Keratinocyte (primary cell): Measurements from ENCODE around the gene HOPX. TPM values are rescaled to one million over a fixed set of nuclear protein-coding genes. Genes with fewer than 3 reads are reported as not detected.
A peak's percentile ranks its signal among the peaks of the same experiment; 100 is the strongest.

ENCODE experiments used
- DNase-seq: peaks from one replicate; pipeline ENCODE4 v3.0.0-alpha.2; 2011; ENCODE audit warnings: low read depth, missing footprints, low spot score
- FAIRE-seq: peaks from 2 replicates; lab custom pipeline; 2011; peaks lifted over from hg19 to GRCh38; lab: Jason Lieb, UNC
- H2AFZ ChIP-seq: 2 replicates; pipeline ENCODE4 v1.6.0; 2012; ENCODE audit warnings: low read length, control low read depth, inconsistent platforms; ENCODE audit not compliant: control insufficient read depth
- H3K27ac ChIP-seq: 2 replicates; pipeline ENCODE4 v1.5.1; 2011; ENCODE audit warnings: low read length; ENCODE audit not compliant: control insufficient read depth, insufficient read depth
- H3K27me3 ChIP-seq: 3 replicates; pipeline ENCODE4 v1.6.0; 2011; ENCODE audit warnings: low read length; ENCODE audit not compliant: control insufficient read depth, insufficient read depth; ENCODE audit errors: extremely low read depth
- H3K36me3 ChIP-seq, 2 experiments: 2 replicates in 1 of 2; 3 replicates in 1 of 2; pipeline ENCODE4 v1.5.1; 2011; ENCODE audit warnings: low read length in 2 of 2, mild to moderate bottlenecking in 1 of 2; ENCODE audit not compliant: control insufficient read depth in 2 of 2, insufficient read depth in 2 of 2; ENCODE audit errors: extremely low read depth in 1 of 2
- H3K4me1 ChIP-seq: 3 replicates; pipeline ENCODE4 v1.5.1; 2011; ENCODE audit warnings: low read length; ENCODE audit not compliant: control insufficient read depth, insufficient read depth; ENCODE audit errors: extremely low read depth
- H3K4me2 ChIP-seq: 3 replicates; pipeline ENCODE4 v1.6.0; 2011; ENCODE audit warnings: low read depth, low read length; ENCODE audit not compliant: control insufficient read depth, insufficient read depth; ENCODE audit errors: extremely low read depth
- H3K4me3 ChIP-seq, 3 experiments: fragments of 200-600 bp in 1 of 3; sonication (generic) in 1 of 3; 2 replicates in 2 of 3; 3 replicates in 1 of 3; pipeline ENCODE4 v1.5.1; 2011 to 2016; ENCODE audit warnings: low read length in 3 of 3, mild to moderate bottlenecking in 3 of 3, control low read depth in 2 of 3, inconsistent platforms in 1 of 3, low read depth in 1 of 3, mixed read lengths in 1 of 3, mixed run types in 1 of 3, moderate library complexity in 1 of 3; ENCODE audit not compliant: control insufficient read depth in 2 of 3, insufficient read depth in 2 of 3; ENCODE audit errors: extremely low read depth in 1 of 3
- H3K79me2 ChIP-seq: 2 replicates; pipeline ENCODE4 v1.6.0; 2012; ENCODE audit warnings: low read length; ENCODE audit not compliant: control insufficient read depth, insufficient read depth
- H3K9ac ChIP-seq: 3 replicates; pipeline ENCODE4 v1.6.0; 2011; ENCODE audit warnings: low read length; ENCODE audit not compliant: control insufficient read depth, insufficient read depth; ENCODE audit errors: extremely low read depth
- H3K9me1 ChIP-seq: 3 replicates; pipeline ENCODE4 v1.6.0; 2011; ENCODE audit warnings: low read length; ENCODE audit not compliant: control insufficient read depth, insufficient read depth; ENCODE audit errors: extremely low read depth
- H3K9me3 ChIP-seq: 2 replicates; pipeline ENCODE4 v1.5.1; 2012; ENCODE audit warnings: low read depth, low read length; ENCODE audit not compliant: control insufficient read depth
- H4K20me1 ChIP-seq: 3 replicates; pipeline ENCODE4 v1.6.0; 2011; ENCODE audit warnings: low read length; ENCODE audit not compliant: control insufficient read depth, insufficient read depth; ENCODE audit errors: extremely low read depth
- CTCF ChIP-seq, 3 experiments: IDR thresholded peaks in 1 of 3; conservative IDR thresholded peaks in 1 of 3; optimal IDR thresholded peaks in 1 of 3; 2 replicates in 2 of 3; 3 replicates in 1 of 3; pipeline versions ENCODE3 to v1.5.1; 2011; ENCODE audit warnings: low read length in 3 of 3, mild to moderate bottlenecking in 3 of 3, moderate library complexity in 2 of 3, control low read depth in 1 of 3, inconsistent platforms in 1 of 3; ENCODE audit not compliant: insufficient read depth in 2 of 3; ENCODE audit errors: extremely low read depth in 1 of 3
- EZH2 ChIP-seq: IDR thresholded peaks from one replicate; pipeline ENCODE4 v1.6.1; 2012; ENCODE audit warnings: inconsistent platforms, mild to moderate bottlenecking, low read length, moderate library complexity
- dilution Hi-C: fragments of 300-500 bp; cut with MboI; formaldehyde crosslinking; loops from one replicate; pipeline ENCODE4 v1.7.0; 2020; ENCODE audit warnings: low sequenced_read_pairs; ENCODE audit not compliant: extremely low pct_ligation_motif_present
- polyA plus RNA-seq, 5 experiments: library from polyadenylated mRNA; depleted of rRNA in 3 of 5; stranded (reverse) in 3 of 5; stranded (forward) in 1 of 5; unstranded in 1 of 5; fragments of >200 nt; gene quantifications; 1 replicate in 1 of 5; 2 replicates in 3 of 5; 3 replicates in 1 of 5; pipeline versions ENCODE4 v1.2.1 to v1.2.3, GENCODE V29; 2011 to 2012; ENCODE audit warnings: missing spikeins in 2 of 5, low read depth in 1 of 5, low replicate concordance in 1 of 5

HOPX gene
- polyA plus RNA-seq, 1 donor (not counting 4 experiments of a cell fraction or from before 2014, with no cell fraction given) = 8.5 TPM

- Histone ChIP-seq H3K4me2 (no peak overlapping the region), H3K9me3 (no peaks in the 10 kb centered on the region), H3K27ac (no peak overlapping the region), H2AFZ (no peak overlapping the region), H3K36me3 (no peaks in the 10 kb centered on the region), H3K79me2 (no peaks in the 10 kb centered on the region), H3K9me1 (no peaks in the 10 kb centered on the region), H4K20me1 (no peaks in the 10 kb centered on the region), H3K27me3 (no peaks in the 10 kb centered on the region), H3K9ac (no peak overlapping the region), H3K4me3 (no peak overlapping the region), H3K4me1 (peaks cover 20% of the 10 kb centered on the region)
- DNase-seq = no peak
- TF ChIP-seq EZH2 (no peak), CTCF (optimal IDR thresholded peaks at IDR 0.05 in 1 of 3, IDR thresholded peaks at IDR 0.05 in 1 of 3, conservative IDR thresholded peaks at IDR 0.05 in 1 of 3; ENCODE audit: extremely low read depth in 1 of 3, insufficient read depth in 2 of 3, low read length in 3 of 3) (no peak)
- FAIRE-seq = no peak
- dilution Hi-C loops = no loop called here
Measured at GRCh38 chr4:56643596-56643995, 37.5 kb downstream of the HOPX start.

GRCh38 chr4:56641494-56642051, 39.5 kb downstream of the HOPX start:
- Histone ChIP-seq H3K4me3 (peak overlapping the region in 2 of 3 experiments; percentile 2 to 4), H3K27ac (peak overlapping the region; percentile 93), H2AFZ (no peak overlapping the region), H3K4me2 (peak overlapping the region; percentile 63), H3K9me3 (no peaks in the 10 kb centered on the region), H3K27me3 (no peaks in the 10 kb centered on the region), H3K9ac (peak overlapping the region; percentile 39), H3K79me2 (no peaks in the 10 kb centered on the region), H3K36me3 (no peaks in the 10 kb centered on the region), H3K9me1 (no peaks in the 10 kb centered on the region), H3K4me1 (peaks cover 37% of the 10 kb centered on the region), H4K20me1 (no peaks in the 10 kb centered on the region)
- FAIRE-seq (peak; percentile 66), DNase-seq (peak; percentile 62)
- TF ChIP-seq CTCF (optimal IDR thresholded peaks at IDR 0.05 in 1 of 3, IDR thresholded peaks at IDR 0.05 in 1 of 3, conservative IDR thresholded peaks at IDR 0.05 in 1 of 3; ENCODE audit: extremely low read depth in 1 of 3, insufficient read depth in 2 of 3, low read length in 3 of 3) (no peak), EZH2 (no peak)
- dilution Hi-C loops = no loop called here
